B cell (primary cell): ENCODE results near the gene DMC1. TPM values are rescaled to one million over a fixed set of nuclear protein-coding genes. Genes with fewer than 3 reads are reported as not detected.

ENCODE experiments used
- ATAC-seq: fragments of 200-7000 bp; cut with Tn5 transposase; one replicate; pipeline ENCODE4 v1.10.0; 2021; ENCODE audit warnings: low read depth, mild to moderate bottlenecking, moderate number of reproducible peaks, moderate library complexity
- CTCF ChIA-PET: fragments of 350-600 bp; sonication (Branson Sonifier 250); formaldehyde crosslinking; loops from one replicate; lab custom pipeline; 2021; ENCODE audit warnings: antibody characterized with exemption, inconsistent platforms; lab: Charles Lee
- POLR2A ChIA-PET: fragments of 350-600 bp; sonication (Branson Sonifier 250); formaldehyde crosslinking; loops from one replicate; lab custom pipeline; 2021; ENCODE audit warnings: antibody characterized with exemption; lab: Charles Lee
- DNase-seq: peaks from one replicate; pipeline ENCODE4 v3.0.0; 2013
- H2AFZ ChIP-seq: 2 replicates; pipeline ENCODE4 v1.6.1; 2012; ENCODE audit warnings: mild to moderate bottlenecking, low read depth, low read length; ENCODE audit not compliant: insufficient read depth, poor library complexity, severe bottlenecking
- H3K27ac ChIP-seq, 2 donors: 1 replicate in 1 of 2; 2 replicates in 1 of 2; pipeline ENCODE4 v1.5.1; 2012 to 2013; ENCODE audit warnings: low read length in 2 of 2, mild to moderate bottlenecking in 2 of 2, moderate library complexity in 1 of 2
- H3K27me3 ChIP-seq, 4 experiments: fragments of 200-600 bp in 1 of 4; sonication (generic) in 1 of 4; replicated peaks in 1 of 4; 1 replicate in 2 of 4; 2 replicates in 2 of 4; pipeline versions ENCODE4 v1.6.1 to v1.7.0; 2013 to 2016; ENCODE audit warnings: low read length in 3 of 4, mild to moderate bottlenecking in 2 of 4, mixed read lengths in 1 of 4, moderate library complexity in 1 of 4; ENCODE audit not compliant: insufficient read depth in 4 of 4, control insufficient read depth in 3 of 4; ENCODE audit errors: control extremely low read depth in 1 of 4
- H3K36me3 ChIP-seq, 2 experiments: replicated peaks in 1 of 2; 1 replicate in 1 of 2; 2 replicates in 1 of 2; pipeline versions ENCODE4 v1.6.1 to v1.7.1; 2013; ENCODE audit warnings: low read length in 1 of 2; ENCODE audit not compliant: insufficient read depth in 2 of 2, control insufficient read depth in 1 of 2; ENCODE audit errors: control extremely low read depth in 1 of 2, extremely low read depth in 1 of 2
- H3K4me1 ChIP-seq, 2 donors: fragments of 200-600 bp in 1 of 2; sonication (generic) in 1 of 2; 1 replicate in 1 of 2; 2 replicates in 1 of 2; pipeline versions ENCODE4 v1.5.1 to v1.6.1; 2013 to 2017; ENCODE audit warnings: low read length in 2 of 2; ENCODE audit not compliant: control insufficient read depth in 2 of 2, insufficient read depth in 2 of 2
- H3K4me2 ChIP-seq: replicated peaks from 2 replicates; pipeline ENCODE3; 2012; ENCODE audit warnings: mild to moderate bottlenecking, low read depth, low read length; ENCODE audit not compliant: poor library complexity, severe bottlenecking
- H3K4me3 ChIP-seq, 5 experiments: fragments of 200-600 bp in 1 of 5; sonication (generic) in 1 of 5; 1 replicate in 3 of 5; 2 replicates in 2 of 5; pipeline versions ENCODE4 v1.5.1 to v1.7.0; 2011 to 2016; ENCODE audit warnings: low read length in 4 of 5, mild to moderate bottlenecking in 4 of 5, low read depth in 2 of 5, control low read depth in 1 of 5, moderate library complexity in 1 of 5; ENCODE audit not compliant: insufficient read depth in 1 of 5; ENCODE audit errors: control extremely low read depth in 1 of 5, extremely low read depth in 1 of 5
- H3K79me2 ChIP-seq: fragments of 200-600 bp; sonication (generic); one replicate; pipeline ENCODE4 v1.6.0; 2016; ENCODE audit warnings: low read length; ENCODE audit not compliant: control insufficient read depth, insufficient read depth
- H3K9ac ChIP-seq: fragments of 200-600 bp; sonication (generic); 2 replicates; pipeline ENCODE4 v1.6.1; 2017; ENCODE audit warnings: mild to moderate bottlenecking, low read length, moderate library complexity
- H3K9me3 ChIP-seq, 3 donors: one replicate each; pipeline versions ENCODE4 v1.6.1 to v1.7.1; 2013; ENCODE audit warnings: low read length in 2 of 3; ENCODE audit not compliant: control insufficient read depth in 2 of 3, insufficient read depth in 1 of 3; ENCODE audit errors: control extremely low read depth in 1 of 3
- H4K20me1 ChIP-seq: 2 replicates; pipeline ENCODE4 v1.6.0; 2012; ENCODE audit warnings: mild to moderate bottlenecking, low read length; ENCODE audit not compliant: insufficient read depth, control insufficient read depth, poor library complexity, severe bottlenecking
- H3K27ac Mint-ChIP-seq: one replicate; pipeline ENCODE4 v1.8.0; 2021; ENCODE audit warnings: mixed read lengths
- H3K27me3 Mint-ChIP-seq: one replicate; pipeline ENCODE4 v1.8.0; 2021; ENCODE audit warnings: mixed read lengths
- H3K4me1 Mint-ChIP-seq: one replicate; pipeline ENCODE4 v1.8.0; 2021; ENCODE audit warnings: mixed read lengths
- H3K4me3 Mint-ChIP-seq: one replicate; pipeline ENCODE4 v1.8.0; 2021; ENCODE audit warnings: mixed read lengths
- H3K9me3 Mint-ChIP-seq: one replicate; pipeline ENCODE4 v1.8.0; 2022; ENCODE audit warnings: mixed read lengths; ENCODE audit not compliant: insufficient read depth
- EZH2 ChIP-seq: IDR thresholded peaks from 2 replicates; pipeline ENCODE4 v1.6.1; 2012; ENCODE audit warnings: borderline replicate concordance, low read depth, mild to moderate bottlenecking, moderate library complexity, low read length; ENCODE audit not compliant: insufficient read depth, poor library complexity, severe bottlenecking
- WGBS: methylation state at CpG from one replicate; pipeline ENCODE4 v1.1.5; 2013; ENCODE audit warnings: missing lambda C conversion rate; ENCODE audit not compliant: insufficient coverage; 5-methylcytosine and 5-hydroxymethylcytosine counted together
- intact Hi-C: fragments of 100-400 bp; cut with micrococcal nuclease; formaldehyde crosslinking; loops from one replicate; pipeline ENCODE4 v1.10.0; 2022
- polyA plus RNA-seq: library from polyadenylated mRNA; depleted of rRNA; stranded (reverse); fragments of >200 nt; gene quantifications from 2 replicates; pipeline ENCODE4 v1.2.3, GENCODE V29; 2012
- total RNA-seq, 2 donors: library from RNA; stranded (reverse); fragments of 120-200 nt in 1 of 2; gene quantifications; 1 replicate in 1 of 2; 2 replicates in 1 of 2; pipeline versions ENCODE4 v1.2.3 to v1.2.4, GENCODE V29; 2013 to 2022
- TF ChIP-seq, protein P1 (sequence below): fragments of 200-600 bp; IDR thresholded peaks from one replicate; pipeline ENCODE4 v1.8.0; 2022; ENCODE audit warnings: antibody characterized with exemption, mild to moderate bottlenecking

The DMC1 gene
- total and polyA plus RNA-seq, 2 donors (not counting 1 experiment from before 2014, with no cell fraction given): 0.64 TPM; not detected in 1

DNA sequence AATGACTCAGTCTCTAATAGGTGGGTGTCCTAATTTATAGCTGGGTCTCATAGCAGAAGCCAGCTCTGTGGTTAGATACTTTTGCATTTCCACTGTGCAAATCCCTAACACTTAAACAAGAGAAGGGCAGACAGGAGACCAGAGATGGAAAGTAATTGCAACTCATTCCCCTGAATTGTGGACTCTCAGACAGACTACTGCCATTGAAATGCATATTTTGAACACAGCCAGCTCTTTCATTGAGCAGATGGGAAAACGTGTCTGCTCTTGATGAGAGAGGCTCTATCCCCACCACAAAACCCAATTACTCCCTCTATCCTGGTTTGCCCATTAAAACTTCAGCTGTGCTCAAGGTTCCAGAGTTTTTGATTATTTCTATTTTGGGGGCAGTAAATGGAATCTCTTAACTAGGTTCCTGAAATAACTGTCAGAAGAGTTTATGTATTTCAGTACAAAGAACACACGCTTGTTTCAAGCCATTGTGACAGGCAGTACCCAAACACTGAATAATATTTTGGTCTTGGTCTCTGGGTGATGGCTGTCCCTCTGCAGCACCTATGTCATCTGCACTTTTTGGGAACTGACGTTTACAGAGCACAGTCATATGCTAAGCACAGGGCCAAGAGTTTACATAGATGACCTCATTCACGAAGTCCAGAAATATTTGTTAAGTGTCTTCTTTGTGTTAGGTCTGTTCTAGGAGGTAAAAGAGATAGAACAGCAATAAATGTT, 44.5 kb upstream of the DMC1 start:
- CTCF ChIA-PET: interaction anchor here (1.0 kb wide), 1 partner anchor 42 kb away, joined by 3 read pairs; no protein-coding TSS in a partner anchor

DNA sequence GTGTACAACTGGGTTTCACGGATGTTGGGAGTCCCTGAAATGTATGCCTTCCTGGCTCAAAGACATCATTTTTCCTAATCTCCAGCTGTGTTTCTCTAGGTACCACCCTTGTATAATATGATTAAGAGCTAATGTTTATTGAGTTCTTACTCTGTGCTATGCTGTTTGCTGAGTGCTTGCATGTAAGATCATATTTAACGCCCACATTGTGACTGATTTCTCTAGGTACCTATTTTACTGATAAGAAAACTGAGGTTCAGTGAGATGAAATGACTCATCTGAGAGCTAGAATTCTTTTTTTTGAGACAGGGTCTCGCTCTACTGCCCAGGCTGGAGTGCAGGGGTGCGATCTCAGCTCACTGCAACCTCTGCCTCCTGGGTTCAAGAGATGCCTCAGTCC, 43.6 kb upstream of the DMC1 start:
- Histone ChIP-seq H2AFZ (no peak overlapping the region), H3K4me1 (no peaks in the 10 kb centered on the region), H4K20me1 (no peaks in the 10 kb centered on the region), H3K79me2 (no peaks in the 10 kb centered on the region), H3K9ac (no peak overlapping the region), H3K9me3 (peaks cover 0 to 8% (median 3%) of the 10 kb centered on the region in 3 donors), H3K4me3 (no peak overlapping the region), H3K27me3 (peaks cover 0 to 3% (median 0%) of the 10 kb centered on the region in 4 experiments), H3K4me2 (no peak overlapping the region), H3K27ac (no peak overlapping the region), H3K36me3 (no peaks in the 10 kb centered on the region)
- no peak for ATAC-seq
- POLR2A ChIA-PET: interaction anchor here (0.7 kb wide), 1 partner anchor 38 kb away, joined by 3 read pairs; no protein-coding TSS in a partner anchor
- TF ChIP-seq, protein P1, sequence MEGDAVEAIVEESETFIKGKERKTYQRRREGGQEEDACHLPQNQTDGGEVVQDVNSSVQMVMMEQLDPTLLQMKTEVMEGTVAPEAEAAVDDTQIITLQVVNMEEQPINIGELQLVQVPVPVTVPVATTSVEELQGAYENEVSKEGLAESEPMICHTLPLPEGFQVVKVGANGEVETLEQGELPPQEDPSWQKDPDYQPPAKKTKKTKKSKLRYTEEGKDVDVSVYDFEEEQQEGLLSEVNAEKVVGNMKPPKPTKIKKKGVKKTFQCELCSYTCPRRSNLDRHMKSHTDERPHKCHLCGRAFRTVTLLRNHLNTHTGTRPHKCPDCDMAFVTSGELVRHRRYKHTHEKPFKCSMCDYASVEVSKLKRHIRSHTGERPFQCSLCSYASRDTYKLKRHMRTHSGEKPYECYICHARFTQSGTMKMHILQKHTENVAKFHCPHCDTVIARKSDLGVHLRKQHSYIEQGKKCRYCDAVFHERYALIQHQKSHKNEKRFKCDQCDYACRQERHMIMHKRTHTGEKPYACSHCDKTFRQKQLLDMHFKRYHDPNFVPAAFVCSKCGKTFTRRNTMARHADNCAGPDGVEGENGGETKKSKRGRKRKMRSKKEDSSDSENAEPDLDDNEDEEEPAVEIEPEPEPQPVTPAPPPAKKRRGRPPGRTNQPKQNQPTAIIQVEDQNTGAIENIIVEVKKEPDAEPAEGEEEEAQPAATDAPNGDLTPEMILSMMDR: no peak
- no peak for TF ChIP-seq EZH2
- Mint-ChIP-seq H3K27me3 (peaks cover 19% of the 10 kb centered on the region), H3K4me3 (no peak overlapping the region), H3K4me1 (no peaks in the 10 kb centered on the region), H3K27ac (no peak overlapping the region), H3K9me3 (peaks cover 3% of the 10 kb centered on the region)
- DNase-seq: no peak
- intact Hi-C loops: no loop called here
- 67% methylated on average over 3 of the region's 4 CpGs for WGBS
- CTCF ChIA-PET: interaction anchor here (1.0 kb wide), 1 partner anchor 41 kb away, joined by 3 read pairs; no protein-coding TSS in a partner anchor

More for the DNA sequence above, 44.5 kb upstream of the DMC1 start:
- H2AFZ ChIP-seq: no peak overlapping the region
- Mint-ChIP-seq H3K4me3 (no peak overlapping the region), H3K9me3 (peaks cover 3% of the 10 kb centered on the region), H3K4me1 (no peaks in the 10 kb centered on the region), H3K27ac (no peak overlapping the region), H3K27me3 (peaks cover 21% of the 10 kb centered on the region)
- no peak overlapping the region for H3K4me2 ChIP-seq
- H3K4me1 ChIP-seq: no peaks in the 10 kb centered on the region
- H3K9ac ChIP-seq: no peak overlapping the region
- no peaks in the 10 kb centered on the region for H3K79me2 ChIP-seq
- 80% methylated on average over 3 of the region's 4 CpGs for WGBS
- POLR2A ChIA-PET: interaction anchor here (0.7 kb wide), 1 partner anchor 39 kb away, joined by 3 read pairs; no protein-coding TSS in a partner anchor
- no peaks in the 10 kb centered on the region for H3K36me3 ChIP-seq
- no peak for DNase-seq
- no peak for ATAC-seq
- H3K4me3 ChIP-seq: no peak overlapping the region
- no peaks in the 10 kb centered on the region for H4K20me1 ChIP-seq
- H3K27ac ChIP-seq: no peak overlapping the region
- peaks cover 0 to 8% (median 3%) of the 10 kb centered on the region in 3 donors for H3K9me3 ChIP-seq
- H3K27me3 ChIP-seq: peaks cover 0 to 3% (median 0%) of the 10 kb centered on the region in 4 experiments
- no peak for TF ChIP-seq EZH2
- TF ChIP-seq, protein P1: no peak
- intact Hi-C loops: no loop called here
